IMR-90 (cell line): ENCODE data around the gene KNL1. TPM values are rescaled to one million over a fixed set of nuclear protein-coding genes. Genes with fewer than 3 reads are reported as not detected.

Experiments used
- ATAC-seq: fragments of 200-7000 bp; cut with Tn5 transposase; 2 replicates; pipeline ENCODE4 v1.9.1; 2020; ENCODE audit warnings: low read depth, mild to moderate bottlenecking, moderate library complexity
- BruUV-seq: library from RNA; stranded (reverse); fragments of 400-500 nt; replicated peaks from 2 replicates; lab custom pipeline; 2021; lab: Mats Ljungman, UMichigan
- CTCF ChIA-PET: fragments of 300-600 bp; formaldehyde crosslinking; extraction: SDS; loops from one replicate; lab custom pipeline; 2021; ENCODE audit warnings: antibody characterized with exemption; lab: Yijun Ruan, JAX
- POLR2A ChIA-PET: fragments of 300-600 bp; sonication (Branson Sonifier 250); formaldehyde crosslinking; loops from one replicate; lab custom pipeline; 2022; ENCODE audit warnings: antibody characterized with exemption; ENCODE audit not compliant: unreplicated experiment; lab: Charles Lee
- DNase-seq: peaks from one replicate; pipeline ENCODE4 v3.0.0; 2013
- H2AFZ ChIP-seq: replicated peaks from 2 replicates; pipeline ENCODE3; 2013; ENCODE audit warnings: low read length, mild to moderate bottlenecking; ENCODE audit not compliant: poor library complexity
- H2AK5ac ChIP-seq: 2 replicates; pipeline ENCODE4 v1.6.1; 2013; ENCODE audit warnings: low read depth, low read length, inconsistent platforms
- H2AK9ac ChIP-seq: replicated peaks from 2 replicates; pipeline ENCODE3; 2013; ENCODE audit warnings: mild to moderate bottlenecking, low read depth, low read length, moderate library complexity; ENCODE audit not compliant: poor library complexity
- H2BK120ac ChIP-seq: 2 replicates; pipeline ENCODE4 v1.6.1; 2013; ENCODE audit warnings: low read depth, low read length, inconsistent platforms
- H2BK15ac ChIP-seq: 3 replicates; pipeline ENCODE4 v1.6.1; 2013; ENCODE audit warnings: low read depth, low read length, inconsistent platforms
- H2BK20ac ChIP-seq: 2 replicates; pipeline ENCODE4 v1.6.1; 2013; ENCODE audit warnings: low read depth, mild to moderate bottlenecking, inconsistent platforms, low read length, moderate library complexity
- H2BK5ac ChIP-seq: 2 replicates; pipeline ENCODE4 v1.6.1; 2013; ENCODE audit warnings: mild to moderate bottlenecking, low read depth, low read length, inconsistent platforms; ENCODE audit not compliant: poor library complexity, severe bottlenecking
- H3K14ac ChIP-seq: replicated peaks from 2 replicates; pipeline ENCODE4 v1.6.1; 2013; ENCODE audit warnings: low read depth, low read length, inconsistent platforms
- H3K18ac ChIP-seq: 2 replicates; pipeline ENCODE4 v1.6.1; 2013; ENCODE audit warnings: low read depth, low read length, control low read depth
- H3K23ac ChIP-seq: 2 replicates; pipeline ENCODE4 v1.6.1; 2013; ENCODE audit warnings: low read depth, low read length, inconsistent platforms
- H3K27ac ChIP-seq: 2 replicates; pipeline ENCODE4 v1.5.1; 2013; ENCODE audit warnings: mild to moderate bottlenecking, control low read depth, low read length; ENCODE audit not compliant: insufficient read depth
- H3K27me3 ChIP-seq: 2 replicates; pipeline ENCODE4 v1.6.1; 2013; ENCODE audit warnings: low read length; ENCODE audit not compliant: control insufficient read depth, insufficient read depth
- H3K36me3 ChIP-seq: 2 replicates; pipeline ENCODE4 v1.6.1; 2013; ENCODE audit warnings: low read length, mixed read lengths; ENCODE audit not compliant: control insufficient read depth, insufficient read depth
- H3K4ac ChIP-seq: 2 replicates; pipeline ENCODE4 v1.6.1; 2013; ENCODE audit warnings: low read depth, low read length, inconsistent platforms
- H3K4me1 ChIP-seq: 2 replicates; pipeline ENCODE4 v1.6.1; 2013; ENCODE audit warnings: low read length, mixed read lengths; ENCODE audit not compliant: control insufficient read depth, insufficient read depth
- H3K4me2 ChIP-seq: 2 replicates; pipeline ENCODE4 v1.6.1; 2013; ENCODE audit warnings: low read depth, mild to moderate bottlenecking, control low read depth, low read length, moderate library complexity
- H3K4me3 ChIP-seq: 2 replicates; pipeline ENCODE4 v1.5.1; 2013; ENCODE audit warnings: low read depth, mild to moderate bottlenecking, control low read depth, low read length, moderate library complexity; ENCODE audit not compliant: insufficient read depth
- H3K56ac ChIP-seq: 2 replicates; pipeline ENCODE4 v1.6.1; 2013; ENCODE audit warnings: low read length, inconsistent platforms; ENCODE audit not compliant: insufficient read depth; ENCODE audit errors: extremely low read depth
- H3K79me1 ChIP-seq, 2 experiments: 2 replicates each; pipeline ENCODE4 v1.6.1; 2013; ENCODE audit warnings: low read length in 2 of 2, inconsistent platforms in 1 of 2, low read depth in 1 of 2
- H3K9ac ChIP-seq: 2 replicates; pipeline ENCODE4 v1.6.1; 2013; ENCODE audit warnings: low read depth, low read length, control low read depth
- H3K9me1 ChIP-seq: 2 replicates; pipeline ENCODE4 v1.6.1; 2013; ENCODE audit warnings: low read length, inconsistent platforms; ENCODE audit not compliant: insufficient read depth
- H3K9me3 ChIP-seq: 2 replicates; pipeline ENCODE4 v1.6.1; 2013; ENCODE audit warnings: low read length; ENCODE audit not compliant: control insufficient read depth, insufficient read depth
- H4K20me1 ChIP-seq: 2 replicates; pipeline ENCODE4 v1.6.1; 2013; ENCODE audit warnings: low read length, inconsistent platforms; ENCODE audit not compliant: insufficient read depth
- H4K5ac ChIP-seq: 2 replicates; pipeline ENCODE4 v1.6.1; 2013; ENCODE audit warnings: mild to moderate bottlenecking, low read depth, low read length, control low read depth
- H4K8ac ChIP-seq, 2 experiments: 2 replicates each; pipeline ENCODE4 v1.6.1; 2013; ENCODE audit warnings: low read depth in 2 of 2, low read length in 2 of 2, control low read depth in 1 of 2, inconsistent platforms in 1 of 2
- H4K91ac ChIP-seq: 2 replicates; pipeline ENCODE4 v1.6.1; 2013; ENCODE audit warnings: low read depth, low read length, inconsistent platforms; ENCODE audit not compliant: insufficient read depth
- BHLHE40 ChIP-seq: fragments of 150-350 bp; IDR thresholded peaks from 2 replicates; pipeline ENCODE4 v1.6.1; 2016; ENCODE audit warnings: mild to moderate bottlenecking, low read depth, low read length
- CEBPB ChIP-seq: IDR thresholded peaks from 2 replicates; pipeline ENCODE4 v1.6.1; 2012; ENCODE audit warnings: low read depth, low read length, improper control_type of control experiment
- FOS ChIP-seq: fragments of 150-350 bp; IDR thresholded peaks from 2 replicates; pipeline ENCODE4 v1.6.1; 2016; ENCODE audit warnings: low read depth, low read length
- MAFK ChIP-seq: IDR thresholded peaks from 2 replicates; pipeline ENCODE4 v1.6.1; 2012; ENCODE audit warnings: low read depth, low read length, improper control_type of control experiment
- MAZ ChIP-seq: IDR thresholded peaks from 2 replicates; pipeline ENCODE4 v1.6.1; 2012; ENCODE audit warnings: low read depth, mild to moderate bottlenecking, low read length, improper control_type of control experiment, moderate library complexity, borderline replicate concordance
- NFE2L2 ChIP-seq: fragments of 150-350 bp; IDR thresholded peaks from 2 replicates; pipeline ENCODE4 v1.6.1; 2016; ENCODE audit warnings: low read depth, mild to moderate bottlenecking, low read length
- POLR2A ChIP-seq: IDR thresholded peaks from 2 replicates; pipeline ENCODE4 v1.6.1; 2012; ENCODE audit warnings: mild to moderate bottlenecking, low read depth, low read length
- dilution Hi-C: fragments of 300-500 bp; cut with HindIII; formaldehyde crosslinking; loops from one replicate; pipeline ENCODE4 v1.14.3; 2018; ENCODE audit warnings: low sequenced_read_pairs; ENCODE audit not compliant: unreplicated experiment
- in situ Hi-C: fragments of 300-500 bp; cut with MboI; formaldehyde crosslinking; loops from 3 replicates; pipeline ENCODE4 v1.14.3; 2019; ENCODE audit warnings: low sequenced_read_pairs, inconsistent platforms, mixed read lengths
- intact Hi-C: fragments of 100-400 bp; cut with micrococcal nuclease; formaldehyde crosslinking; loops from 2 replicates; pipeline ENCODE4 v1.10.0; 2022
- polyA plus RNA-seq, 3 experiments: library from polyadenylated mRNA; depleted of rRNA; stranded (reverse); fragments of >200 nt; gene quantifications; 2 replicates each; pipeline ENCODE4 v1.2.3, GENCODE V29; 2012; ENCODE audit warnings: low replicate concordance in 1 of 3
- total RNA-seq: library from RNA; depleted of rRNA; stranded (reverse); fragments of >200 nt; gene quantifications from 2 replicates; pipeline ENCODE4 v1.2.3, GENCODE V29; 2012

KNL1 gene
- total and polyA plus RNA-seq, 2 of the 4 experiments (the other 2 are of a cell fraction) = 3.1 to 25.1 TPM

- H3K18ac ChIP-seq = no peak overlapping the region
- H3K9me1 ChIP-seq = no peaks in the 10 kb centered on the region
- BruUV-seq = no TSS peak
- no peak overlapping the region for H2BK120ac ChIP-seq
- ATAC-seq (no peak), DNase-seq (no peak)
- H4K20me1 ChIP-seq = no peaks in the 10 kb centered on the region
- no peak for TF ChIP-seq FOS
- no peak for TF ChIP-seq CEBPB
- no peak for TF ChIP-seq POLR2A
- no peak for TF ChIP-seq NFE2L2
- TF ChIP-seq BHLHE40 = no peak
- no peak for TF ChIP-seq MAZ
- TF ChIP-seq MAFK = no peak
- H3K9me3 ChIP-seq = no peaks in the 10 kb centered on the region
- POLR2A ChIA-PET = no interaction called here
- no peak overlapping the region for H3K4me3 ChIP-seq
- dilution Hi-C loops (no loop called here), in situ Hi-C loops (no loop called here), intact Hi-C loops (no loop called here)
- H3K23ac ChIP-seq = no peak overlapping the region
- no peak overlapping the region for H3K27ac ChIP-seq
- no peak overlapping the region for H4K8ac ChIP-seq
- CTCF ChIA-PET = no interaction called here
- H3K4ac ChIP-seq = no peak overlapping the region
- H2AFZ ChIP-seq = no peak overlapping the region
- H4K5ac ChIP-seq = no peak overlapping the region
- H3K27me3 ChIP-seq = no peaks in the 10 kb centered on the region
- no peak overlapping the region for H3K9ac ChIP-seq
- no peak overlapping the region for H2AK9ac ChIP-seq
- H2BK15ac ChIP-seq = no peak overlapping the region
- H3K56ac ChIP-seq = no peak overlapping the region
- no peak overlapping the region for H2BK5ac ChIP-seq
- no peaks in the 10 kb centered on the region for H3K4me1 ChIP-seq
- H3K14ac ChIP-seq = no peak overlapping the region
- H3K36me3 ChIP-seq = no peaks in the 10 kb centered on the region
- no peak overlapping the region for H4K91ac ChIP-seq
- H2BK20ac ChIP-seq = no peak overlapping the region
- H2AK5ac ChIP-seq = no peak overlapping the region
- H3K79me1 ChIP-seq = no peaks in the 10 kb centered on the region
- no peak overlapping the region for H3K4me2 ChIP-seq
Measured at GRCh38 chr15:40650479-40650878, 56.4 kb downstream of the KNL1 start.
